HG02763 (cell line): ENCODE data around the gene ST6GALNAC1.
"Not testable (repeated sequence)": the region's sequence is repeated elsewhere in the genome, so short reads cannot be mapped to it uniquely, and the experiment has no call there.

Source experiments
- ATAC-seq: cut with Tn5 transposase; IDR thresholded peaks from one replicate; pipeline ENCODE4 v1.9.1; 2021; ENCODE audit warnings: mild to moderate bottlenecking, moderate library complexity; ENCODE audit not compliant: unreplicated experiment

ST6GALNAC1 gene

DNA sequence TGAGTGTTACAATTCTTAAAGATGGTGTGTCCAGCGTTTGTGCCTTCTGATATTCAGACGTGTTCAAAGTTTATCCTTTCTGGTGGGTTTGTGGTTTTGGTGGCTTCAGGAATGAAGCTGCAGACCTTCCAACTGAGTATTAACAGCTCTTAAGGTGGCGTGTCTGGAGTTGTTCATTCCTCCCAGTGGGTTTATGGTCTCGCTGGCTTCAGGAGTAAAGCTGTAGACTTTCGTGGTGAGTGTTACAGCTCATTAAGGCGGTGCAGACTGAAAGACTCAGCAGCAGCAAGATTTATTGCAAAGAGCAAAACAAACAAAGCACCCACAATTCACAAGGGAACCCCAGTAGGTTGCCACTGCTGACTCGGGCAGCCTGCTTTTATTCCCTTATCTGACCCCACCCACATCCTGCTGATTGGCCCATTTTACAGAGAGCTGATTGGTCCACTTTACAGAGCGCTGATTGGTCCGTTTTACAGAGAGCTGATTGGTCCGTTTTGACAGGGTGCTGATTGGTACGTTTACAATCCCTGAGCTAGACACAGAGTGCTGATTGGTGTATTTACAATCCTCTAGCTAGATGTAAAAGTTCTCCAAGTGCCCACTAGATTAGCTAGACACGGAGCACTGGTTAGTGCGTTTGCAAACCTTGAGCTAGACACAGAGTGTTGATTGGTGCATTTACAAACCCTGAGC lies 29.3 kb downstream of the ST6GALNAC1 start:
- ATAC-seq = not testable (repeated sequence)

DNA sequence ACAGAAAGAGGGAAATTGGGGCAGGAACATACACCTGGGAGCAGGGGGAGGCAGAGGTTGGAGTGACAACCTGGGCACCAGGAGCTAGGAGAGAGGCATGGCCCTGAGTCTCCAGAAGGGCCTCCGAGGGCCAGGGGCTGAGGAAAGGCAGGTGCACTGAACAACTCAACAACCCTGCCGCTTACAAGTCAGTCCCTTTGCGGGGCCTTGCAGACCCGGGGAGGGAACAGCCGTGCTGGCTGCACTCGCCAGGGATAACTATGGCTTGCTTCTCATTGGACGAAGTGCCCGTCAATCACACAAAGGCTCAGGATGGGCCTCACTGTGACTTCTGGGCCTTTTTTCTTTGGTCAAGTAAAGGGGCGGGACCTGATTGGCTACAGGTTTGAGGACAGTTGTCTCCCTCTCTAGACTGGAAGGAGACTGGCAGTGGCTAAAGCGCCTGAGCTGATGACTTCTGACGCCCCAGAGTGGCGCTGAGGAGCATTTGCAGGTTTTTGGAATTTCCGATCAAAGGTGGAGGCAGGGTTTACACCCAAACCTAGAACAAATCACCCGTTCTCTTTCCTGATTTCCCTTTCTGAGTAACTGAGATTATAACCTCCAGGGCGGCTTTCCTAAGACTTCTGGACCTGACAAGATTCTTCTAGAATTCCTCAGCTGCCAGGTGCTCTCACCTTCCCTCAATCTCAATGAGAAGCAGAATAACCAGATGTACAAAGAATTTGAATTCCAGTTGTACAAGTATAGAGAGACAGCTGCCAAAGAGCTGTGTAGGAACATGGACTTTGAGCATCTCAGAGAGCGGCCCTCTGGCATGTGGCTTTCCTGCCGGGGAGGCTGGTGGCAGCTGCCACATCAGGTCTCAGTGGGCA lies 30.3 kb downstream of the ST6GALNAC1 start:
- no peak for ATAC-seq

DNA sequence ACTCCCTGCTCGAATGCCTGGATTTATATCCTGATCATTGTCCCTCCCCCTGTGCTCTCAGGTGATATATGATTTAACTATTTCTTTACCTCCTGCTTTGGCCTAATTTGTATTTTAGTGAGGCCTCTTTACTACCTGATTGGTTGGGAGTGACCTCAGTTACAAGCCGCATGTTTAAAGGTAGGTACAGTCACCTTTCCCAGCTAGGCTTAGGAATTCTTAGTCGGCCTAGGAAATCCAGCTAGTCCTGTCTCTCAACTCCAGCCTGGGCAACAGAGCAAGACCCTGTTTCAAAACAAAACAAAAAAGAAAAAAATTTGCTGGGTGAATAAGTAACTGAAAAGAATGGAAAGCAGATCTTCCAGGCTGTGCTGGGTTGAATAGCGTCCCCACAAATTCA lies 31.1 kb downstream of the ST6GALNAC1 start:
- no peak for ATAC-seq

DNA sequence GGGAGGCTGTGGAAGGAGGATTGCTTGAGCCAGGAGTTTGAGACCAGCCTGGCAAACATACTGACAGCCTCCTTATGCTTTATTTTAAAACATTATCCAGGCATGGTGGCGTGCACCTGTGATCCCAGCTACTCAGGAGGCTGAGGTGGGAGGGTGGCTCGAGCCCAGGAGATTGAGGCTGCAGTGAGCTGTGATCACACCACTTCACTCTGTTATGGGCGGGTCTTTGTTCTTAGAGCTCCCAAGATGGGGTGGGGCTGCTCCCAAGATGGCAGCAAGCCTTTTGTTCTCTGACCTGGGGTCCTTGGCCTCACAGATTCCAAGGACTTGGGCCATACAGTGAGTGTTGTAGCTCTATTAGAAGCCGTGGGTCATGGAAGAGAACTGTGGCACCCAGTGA lies 31.8 kb downstream of the ST6GALNAC1 start:
- ATAC-seq = no peak

GRCh38 chr17:76611080-76611749 lies 32.3 kb downstream of the ST6GALNAC1 start:
- ATAC-seq = not testable (repeated sequence)

GRCh38 chr17:76606685-76607084 lies 36.9 kb downstream of the ST6GALNAC1 start:
- not testable (repeated sequence) for ATAC-seq

GRCh38 chr17:76601065-76601464 lies 42.5 kb downstream of the ST6GALNAC1 start:
- no peak for ATAC-seq

- no peak for ATAC-seq
Measured at GRCh38 chr17:76599694-76600460, 43.7 kb downstream of the ST6GALNAC1 start.

DNA sequence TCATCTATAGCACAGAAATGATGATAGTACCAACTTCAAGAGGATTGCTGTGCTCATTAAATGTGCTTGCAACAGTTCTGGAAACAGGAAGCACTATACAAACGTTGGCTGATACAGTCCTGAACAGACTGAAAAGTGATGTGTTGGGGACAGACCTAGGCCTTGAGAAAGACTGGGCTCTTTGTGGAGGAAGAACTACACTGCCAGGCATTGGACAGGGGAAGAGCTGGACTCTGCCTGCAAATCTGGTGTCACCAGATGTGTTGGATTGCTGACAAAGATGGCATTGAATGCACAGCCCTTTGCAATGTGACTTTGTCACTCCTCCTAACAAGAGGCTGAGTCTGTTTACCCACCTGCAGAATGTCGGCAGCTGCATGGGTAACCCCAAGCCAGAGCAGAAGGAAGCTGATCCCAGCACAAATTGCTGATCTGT lies 45.5 kb downstream of the ST6GALNAC1 start:
- ATAC-seq = no peak

- ATAC-seq = no peak
Measured at GRCh38 chr17:76597156-76598003, 46.2 kb downstream of the ST6GALNAC1 start.

- ATAC-seq = no peak
Measured at GRCh38 chr17:76594690-76595089, 48.9 kb downstream of the ST6GALNAC1 start.

- ATAC-seq = no peak
Measured at GRCh38 chr17:76593959-76594358, 49.6 kb downstream of the ST6GALNAC1 start.

DNA sequence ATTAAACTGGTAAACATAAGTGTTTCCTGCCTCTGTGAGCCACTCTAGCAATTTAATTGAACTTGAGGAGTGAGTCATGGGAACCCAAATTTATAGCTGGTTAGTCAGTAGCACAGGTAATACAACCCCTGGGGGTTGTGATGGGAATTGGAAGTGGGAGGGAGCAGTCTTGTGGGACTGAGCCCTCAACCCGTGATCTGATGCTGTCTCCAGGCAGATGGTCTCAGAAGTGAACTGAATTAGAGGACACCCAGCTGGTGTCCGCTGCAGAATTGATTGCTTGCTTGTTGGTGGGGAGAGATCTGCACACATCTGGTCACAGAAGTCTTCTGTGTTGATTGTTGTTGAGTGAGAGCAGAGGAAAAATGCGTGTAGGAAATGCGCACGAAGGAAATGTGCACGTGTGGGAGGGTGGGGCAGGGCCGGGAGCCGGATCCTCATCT lies 50.2 kb downstream of the ST6GALNAC1 start:
- no peak for ATAC-seq

DNA sequence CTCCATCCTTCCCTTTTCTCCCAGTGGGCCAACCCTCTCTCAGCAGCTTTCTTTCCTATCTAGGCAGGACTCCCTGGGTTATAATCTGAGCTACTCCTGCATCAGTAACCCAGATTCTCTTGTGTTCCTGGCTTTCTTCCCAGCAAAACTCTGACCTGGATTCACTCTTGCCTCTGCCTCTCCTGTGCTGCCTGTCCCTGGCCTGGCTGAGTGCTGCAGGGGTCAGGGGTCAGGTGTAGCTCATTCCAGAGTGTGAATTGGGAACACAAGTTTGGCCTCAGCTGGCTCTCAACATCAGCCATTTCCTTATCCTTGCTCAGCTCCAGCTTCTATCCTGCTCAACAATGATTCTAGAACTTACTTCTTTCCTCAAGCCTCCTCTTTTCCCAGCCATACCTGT lies 55.4 kb downstream of the ST6GALNAC1 start:
- no peak for ATAC-seq

DNA sequence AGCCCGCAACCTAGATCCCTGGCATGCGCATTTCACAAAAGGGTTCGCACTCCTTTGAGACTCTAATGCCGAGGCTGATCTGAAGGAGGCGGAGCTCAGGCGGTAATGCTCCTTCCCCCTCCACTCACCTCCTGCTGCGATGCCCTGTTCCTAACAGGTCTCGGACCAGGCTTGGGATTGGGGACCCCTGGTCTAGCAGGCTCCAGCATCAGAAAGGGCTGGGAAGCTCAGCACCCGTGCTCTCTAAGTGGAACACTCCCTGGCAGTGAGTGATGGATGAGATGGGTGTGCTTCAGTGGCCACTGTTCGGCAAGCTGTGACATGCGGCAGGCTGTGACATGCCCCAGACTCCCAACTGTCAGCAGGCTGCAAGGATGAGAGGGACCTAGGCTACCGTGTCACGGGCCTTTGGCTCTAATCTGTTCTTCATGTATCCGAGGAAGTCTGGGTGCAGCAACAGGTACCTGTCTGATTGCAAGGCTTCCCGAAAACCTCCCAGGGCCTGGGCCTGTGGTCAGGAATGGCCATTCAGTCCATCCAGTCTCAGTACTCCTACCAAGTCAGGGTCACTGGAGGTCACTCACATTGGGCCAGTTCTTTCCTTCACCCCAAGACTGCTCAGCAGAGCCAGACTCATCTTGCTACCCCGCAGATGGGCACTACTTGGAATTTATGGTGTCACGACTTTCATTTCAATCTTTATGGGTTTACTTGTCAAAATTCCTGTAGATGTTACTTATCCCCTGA lies 56.6 kb downstream of the ST6GALNAC1 start:
- no peak for ATAC-seq

- no peak for ATAC-seq
Measured at GRCh38 chr17:76585649-76586593, 57.6 kb downstream of the ST6GALNAC1 start, which contains the start of gene ST6GALNAC2. Gene ST6GALNAC2 (minus strand): TSS chr17:76585860. CDS start chr17:76585808, 52 bp downstream.

DNA sequence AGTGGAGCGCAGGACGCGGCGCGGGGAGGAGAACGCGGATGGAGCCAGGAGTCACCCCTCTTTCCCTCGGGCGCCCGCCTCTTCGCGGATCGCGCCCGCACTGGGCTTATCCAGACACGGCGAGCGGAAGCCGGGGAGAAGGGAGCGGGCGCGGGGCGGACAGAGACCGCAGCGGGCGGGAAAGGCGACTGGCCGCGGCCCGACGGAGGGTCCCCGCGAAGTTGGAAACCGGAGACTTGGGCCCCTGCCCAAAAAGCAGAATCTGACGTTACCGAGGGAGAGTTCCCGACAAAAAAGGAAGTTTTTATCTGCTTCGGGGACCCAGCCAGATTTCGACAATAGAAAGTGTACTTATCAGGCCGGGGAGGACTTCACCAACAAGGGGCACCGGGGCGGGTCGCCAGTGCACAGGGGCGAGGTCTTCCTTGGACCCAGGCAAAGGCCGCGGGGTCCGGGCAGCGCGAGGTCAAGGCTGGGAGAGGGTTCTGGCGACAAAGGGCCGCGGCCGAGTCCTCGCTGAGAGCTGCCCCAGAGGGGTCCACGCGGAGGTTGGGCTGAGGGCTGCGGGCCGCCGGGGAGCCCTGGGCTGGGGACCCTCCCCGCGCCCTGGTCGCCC lies 58.4 kb downstream of the ST6GALNAC1 start:
- ATAC-seq = no peak
